SK-N-SH (cell line): ENCODE results near the gene PLPP6. TPM values are rescaled to one million over a fixed set of nuclear protein-coding genes. Genes with fewer than 3 reads are reported as not detected.

Source experiments
- CTCF ChIA-PET: fragments of 300-600, 350-600 bp; formaldehyde crosslinking; extraction: SDS; loops from one replicate; lab custom pipeline; 2021; lab: Yijun Ruan, JAX
- POLR2A ChIA-PET: fragments of 350-600 bp; sonication (Branson Sonifier 250); formaldehyde crosslinking; extraction: SDS; loops from one replicate; lab custom pipeline; 2020; ENCODE audit warnings: antibody characterized with exemption, inconsistent platforms; lab: Yijun Ruan, JAX
- DNase-seq: peaks from one replicate; pipeline ENCODE4 v3.0.0; 2012
- H2AFZ ChIP-seq: fragments of 200-600 bp; sonication (generic); 2 replicates; pipeline ENCODE4 v1.8.1; 2016; ENCODE audit warnings: antibody characterized with exemption, mild to moderate bottlenecking, low read depth
- H3F3A ChIP-seq: fragments of 200-600 bp; sonication (generic); replicated peaks from 2 replicates; pipeline ENCODE3; 2016; ENCODE audit warnings: antibody characterized with exemption, mild to moderate bottlenecking; ENCODE audit not compliant: insufficient read depth
- H3K27ac ChIP-seq, 2 experiments: fragments of 200-500 bp in 1 of 2; fragments of 200-600 bp in 1 of 2; sonication (Bioruptor generic) in 1 of 2; sonication (generic), shearing (Covaris generic) in 1 of 2; 2 replicates each; pipeline versions ENCODE4 v1.5.1 to v1.6.1; 2014 to 2016; ENCODE audit warnings: low read depth in 2 of 2, inconsistent platforms in 1 of 2, low read length in 1 of 2, mild to moderate bottlenecking in 1 of 2, mixed read lengths in 1 of 2
- H3K27me3 ChIP-seq: fragments of 200-600 bp; sonication (generic), shearing (Covaris generic); 2 replicates; pipeline ENCODE4 v1.6.1; 2016; ENCODE audit warnings: mixed run types; ENCODE audit not compliant: insufficient read depth
- H3K36me3 ChIP-seq, 2 experiments: fragments of 200-500 bp in 1 of 2; fragments of 200-600 bp in 1 of 2; sonication (Bioruptor generic) in 1 of 2; sonication (generic) in 1 of 2; replicated peaks in 1 of 2; 2 replicates each; pipeline versions ENCODE3 to v1.5.1; 2014 to 2016; ENCODE audit warnings: low read length in 1 of 2, mild to moderate bottlenecking in 1 of 2; ENCODE audit not compliant: insufficient read depth in 2 of 2, control insufficient read depth in 1 of 2
- H3K4me1 ChIP-seq, 2 experiments: fragments of 200-500 bp in 1 of 2; fragments of 200-600 bp in 1 of 2; sonication (Bioruptor generic) in 1 of 2; sonication (generic), shearing (Covaris generic) in 1 of 2; 2 replicates each; pipeline versions ENCODE4 v1.5.1 to v1.6.1; 2014 to 2016; ENCODE audit warnings: low read depth in 1 of 2, low read length in 1 of 2, mixed run types in 1 of 2; ENCODE audit not compliant: insufficient read depth in 2 of 2, control insufficient read depth in 1 of 2
- H3K4me2 ChIP-seq: fragments of 200-600 bp; sonication (generic), shearing (Covaris generic); 2 replicates; pipeline ENCODE4 v1.6.1; 2017; ENCODE audit warnings: mixed run types
- H3K4me3 ChIP-seq, 2 experiments: fragments of 200-500 bp in 1 of 2; fragments of 200-600 bp in 1 of 2; sonication (Bioruptor generic) in 1 of 2; sonication (generic), shearing (Covaris generic) in 1 of 2; 2 replicates each; pipeline versions ENCODE4 v1.5.1 to v1.8.1; 2014 to 2016; ENCODE audit warnings: low read depth in 2 of 2, inconsistent platforms in 1 of 2, low read length in 1 of 2, mild to moderate bottlenecking in 1 of 2, mixed read lengths in 1 of 2, moderate library complexity in 1 of 2
- H3K79me2 ChIP-seq: fragments of 200-600 bp; sonication (generic); 2 replicates; pipeline ENCODE4 v1.8.1; 2017; ENCODE audit warnings: mild to moderate bottlenecking; ENCODE audit not compliant: insufficient read depth
- H3K9ac ChIP-seq: fragments of 200-600 bp; sonication (generic); 2 replicates; pipeline ENCODE4 v1.6.1; 2017; ENCODE audit warnings: mixed run types
- H3K9me2 ChIP-seq: fragments of 200-600 bp; sonication (generic); 2 replicates; pipeline ENCODE4 v1.6.1; 2017; ENCODE audit warnings: mixed run types
- H3K9me3 ChIP-seq: fragments of 200-600 bp; sonication (generic); 2 replicates; pipeline ENCODE4 v1.6.1; 2017; ENCODE audit warnings: mixed run types, mild to moderate bottlenecking, moderate library complexity
- H4K20me1 ChIP-seq: fragments of 200-600 bp; sonication (generic); 2 replicates; pipeline ENCODE4 v1.6.1; 2017; ENCODE audit warnings: mild to moderate bottlenecking, mixed run types; ENCODE audit not compliant: insufficient read depth
- CHD2 ChIP-seq: fragments of 150-350 bp; IDR thresholded peaks from 2 replicates; pipeline ENCODE4 v1.6.1; 2018; ENCODE audit warnings: low read length; ENCODE audit not compliant: partially characterized antibody
- CTCF ChIP-seq: fragments of 200-600 bp; sonication (generic); IDR thresholded peaks from 2 replicates; pipeline ENCODE4 v1.6.1; 2017; ENCODE audit warnings: antibody characterized with exemption, mild to moderate bottlenecking, moderate library complexity
- ELF1 ChIP-seq: IDR thresholded peaks from 2 replicates; pipeline ENCODE4 v1.4.0; 2012
- EP300 ChIP-seq, 2 experiments: IDR thresholded peaks; 2 replicates each; pipeline versions ENCODE4 v1.4.0 to v1.6.1; 2012; ENCODE audit warnings: borderline replicate concordance in 1 of 2, low read depth in 1 of 2, low read length in 1 of 2
- EZH2phosphoT487 ChIP-seq: fragments of 200-600 bp; sonication (generic); IDR thresholded peaks from 2 replicates; pipeline ENCODE4 v1.6.1; 2017; ENCODE audit warnings: low read depth, mixed run types, mild to moderate bottlenecking, antibody characterized with exemption, moderate library complexity, borderline replicate concordance
- FOXJ3 ChIP-seq: sonication (generic); formaldehyde crosslinking; IDR thresholded peaks from 2 replicates; pipeline ENCODE4 v1.5.1; 2020; ENCODE audit warnings: mild to moderate bottlenecking, missing genetic modification reagents
- FOXM1 ChIP-seq: IDR thresholded peaks from 2 replicates; pipeline ENCODE4 v1.4.0; 2012; ENCODE audit warnings: low read depth, mild to moderate bottlenecking
- GATA2 ChIP-seq: sonication (generic); formaldehyde crosslinking; IDR thresholded peaks from 2 replicates; pipeline ENCODE4 v1.5.0; 2020; ENCODE audit warnings: mild to moderate bottlenecking, missing genetic modification reagents
- MEF2A ChIP-seq: IDR thresholded peaks from 2 replicates; pipeline ENCODE4 v1.4.0; 2012; ENCODE audit warnings: low read depth, borderline replicate concordance
- MXI1 ChIP-seq: IDR thresholded peaks from 2 replicates; pipeline ENCODE4 v1.6.1; 2012; ENCODE audit warnings: mild to moderate bottlenecking, low read depth, low read length, improper control_type of control experiment
- NRF1 ChIP-seq: IDR thresholded peaks from 2 replicates; pipeline ENCODE4 v1.6.1; 2012; ENCODE audit warnings: low read depth, mild to moderate bottlenecking, low read length
- POLR2AphosphoS5 ChIP-seq: IDR thresholded peaks from 2 replicates; pipeline ENCODE4 v1.6.1; 2012; ENCODE audit warnings: low read depth, low read length
- RAD21 ChIP-seq: IDR thresholded peaks from 2 replicates; pipeline ENCODE4 v1.6.1; 2012; ENCODE audit warnings: mild to moderate bottlenecking, low read length
- RCOR1 ChIP-seq: fragments of 150-350 bp; IDR thresholded peaks from 2 replicates; pipeline ENCODE4 v1.6.1; 2017; ENCODE audit warnings: antibody characterized with exemption, low read length
- REST ChIP-seq: IDR thresholded peaks from 2 replicates; pipeline ENCODE4 v1.6.1; 2012; ENCODE audit warnings: mild to moderate bottlenecking, low read depth, low read length, moderate library complexity
- TCF12 ChIP-seq: IDR thresholded peaks from 2 replicates; pipeline ENCODE4 v1.4.0; 2012
- TEAD4 ChIP-seq: IDR thresholded peaks from 2 replicates; pipeline ENCODE4 v1.4.0; 2012; ENCODE audit warnings: mild to moderate bottlenecking, borderline replicate concordance; ENCODE audit not compliant: insufficient read depth
- USF1 ChIP-seq: IDR thresholded peaks from 2 replicates; pipeline ENCODE4 v1.4.0; 2012; ENCODE audit warnings: low read depth, borderline replicate concordance
- YY1 ChIP-seq: IDR thresholded peaks from 2 replicates; pipeline ENCODE4 v1.4.0; 2012; ENCODE audit warnings: low read depth, mild to moderate bottlenecking
- WGBS: methylation state at CpG from one replicate; pipeline ENCODE4 v1.1.6; 2017; ENCODE audit warnings: low lambda C conversion rate; 5-methylcytosine and 5-hydroxymethylcytosine counted together
- polyA plus RNA-seq, 3 experiments: library from polyadenylated mRNA; depleted of rRNA; stranded (reverse); fragments of >200 nt; gene quantifications; 2 replicates each; pipeline ENCODE4 v1.2.3, GENCODE V29; 2012

Gene PLPP6
- polyA plus RNA-seq, 1 of the 3 experiments (the other 2 are of a cell fraction) = 8.8 TPM

GRCh38 chr9:4663956-4664355 is 1.9 kb downstream of the PLPP6 start:
- H3K4me1 ChIP-seq = peaks cover 3 to 33% of the 10 kb centered on the region in 2 experiments; a peak in 3 of 4 replicates
- peak overlapping the region in 1 of 2 experiments; percentile 28; a peak in 2 of 4 replicates for H3K4me3 ChIP-seq
- CTCF ChIA-PET = interaction anchor here (0.5 to 1.9 kb wide), 4 partner anchors 8 to 819 kb away, joined by 3 to 6 read pairs (median 3); partner anchors contain the start of gene AK3
- no peak overlapping the region for H2AFZ ChIP-seq
- no peaks in the 10 kb centered on the region for H3K9me3 ChIP-seq
- TF ChIP-seq ELF1 (no peak), EZH2phosphoT487 (no peak), CHD2 (no peak), RAD21 (no peak), NRF1 (no peak), FOXJ3 (no peak), GATA2 (no peak), EP300 (IDR thresholded peaks at IDR 0.05; ENCODE audit: borderline replicate concordance in 1 of 2, low read depth in 1 of 2, low read length in 1 of 2) (no peak), YY1 (no peak), USF1 (no peak), MXI1 (no peak), FOXM1 (no peak), TEAD4 (no peak), REST (no peak)
- H3K79me2 ChIP-seq = 0 out of 2 replicates have a peak, but pooled peaks cover 9% of the 10 kb centered on the region
- no peak for DNase-seq
- no peaks in the 10 kb centered on the region for H4K20me1 ChIP-seq
- no peaks in the 10 kb centered on the region for H3K36me3 ChIP-seq
- H3F3A ChIP-seq = peaks cover 10% of the 10 kb centered on the region
- WGBS = 91% methylated on average over 3 of the region's 3 CpGs
- POLR2A ChIA-PET = no interaction called here
- H3K9me2 ChIP-seq = no peaks in the 10 kb centered on the region
- H3K9ac ChIP-seq = no peak overlapping the region
- H3K27me3 ChIP-seq = no peaks in the 10 kb centered on the region
- no peak overlapping the region for H3K27ac ChIP-seq
- peak overlapping the region; percentile 91 for H3K4me2 ChIP-seq

- Histone ChIP-seq H3K4me3 (no peak overlapping the region; a peak in 1 of 4 replicates), H3F3A (peaks cover 10% of the 10 kb centered on the region), H2AFZ (no peak overlapping the region), H3K9me2 (no peaks in the 10 kb centered on the region), H3K4me2 (peak overlapping the region; percentile 90), H3K27ac (peak overlapping the region in 1 of 2 experiments; percentile 43; a peak in 2 of 4 replicates), H3K9ac (no peak overlapping the region), H3K27me3 (no peaks in the 10 kb centered on the region), H4K20me1 (no peaks in the 10 kb centered on the region), H3K9me3 (no peaks in the 10 kb centered on the region), H3K79me2 (0 out of 2 replicates have a peak, but pooled peaks cover 9% of the 10 kb centered on the region), H3K4me1 (peaks cover 3 to 33% of the 10 kb centered on the region in 2 experiments; a peak in 3 of 4 replicates), H3K36me3 (no peaks in the 10 kb centered on the region)
- CTCF ChIA-PET = interaction anchor here (0.6 to 1.9 kb wide), 14 partner anchors 9 to 1880 kb away, joined by 3 to 10 read pairs (median 4); partner anchors contain the start of gene AK3
- POLR2A ChIA-PET = interaction anchor here (2.3 kb wide), 1 partner anchor 14 kb away, joined by 17 read pairs; the partner anchor contains the start of gene CDC37L1
- DNase-seq = peak; percentile 37
- 88% methylated on average over 2 of the region's 2 CpGs for WGBS
- TF ChIP-seq POLR2AphosphoS5 = no peak
- TF ChIP-seq EP300 (IDR thresholded peaks at IDR 0.05; ENCODE audit: borderline replicate concordance in 1 of 2, low read depth in 1 of 2, low read length in 1 of 2) = no peak
- no peak for TF ChIP-seq REST
- no peak for TF ChIP-seq RCOR1
- no peak for TF ChIP-seq CTCF
- no peak for TF ChIP-seq EZH2phosphoT487
- TF ChIP-seq ELF1 = no peak
- TF ChIP-seq TCF12 = no peak
- TF ChIP-seq MEF2A = no peak
Observed at GRCh38 chr9:4665357-4665756, 3.3 kb downstream of the PLPP6 start.
